Activated B cell treated with CpG ODN at 0.5 μM for 24 hours (primary cell): ENCODE measurements around the gene ACADS. TPM values are rescaled to one million over a fixed set of nuclear protein-coding genes. Genes with fewer than 3 reads are reported as not detected.

Experiments used
- ATAC-seq: fragments of 200-7000 bp; cut with Tn5 transposase; one replicate; pipeline ENCODE4 v1.10.0; 2021; ENCODE audit warnings: low read depth, mild to moderate bottlenecking, moderate library complexity
- CTCF ChIA-PET: fragments of 350-600 bp; sonication (Branson Sonifier 250); formaldehyde crosslinking; loops from one replicate; lab custom pipeline; 2021; ENCODE audit warnings: antibody characterized with exemption; lab: Charles Lee
- POLR2A ChIA-PET: fragments of 350-600 bp; sonication (Branson Sonifier 250); formaldehyde crosslinking; loops from one replicate; lab custom pipeline; 2021; ENCODE audit warnings: antibody characterized with exemption; lab: Charles Lee
- DNase-seq: peaks from one replicate; pipeline ENCODE4 v3.0.0; 2022
- H3K27ac Mint-ChIP-seq: one replicate; pipeline ENCODE4 v1.8.0; 2020; ENCODE audit warnings: mixed read lengths
- H3K27me3 Mint-ChIP-seq: one replicate; pipeline ENCODE4 v1.8.0; 2021; ENCODE audit warnings: mixed read lengths
- H3K36me3 Mint-ChIP-seq: one replicate; pipeline ENCODE4 v1.8.0; 2021; ENCODE audit warnings: low read depth, mixed read lengths
- H3K4me1 Mint-ChIP-seq: one replicate; pipeline ENCODE4 v1.8.0; 2021; ENCODE audit warnings: mixed read lengths
- H3K4me3 Mint-ChIP-seq: one replicate; pipeline ENCODE4 v1.8.0; 2020; ENCODE audit warnings: mild to moderate bottlenecking, mixed read lengths
- H3K9me3 Mint-ChIP-seq: one replicate; pipeline ENCODE4 v1.8.0; 2020; ENCODE audit warnings: mixed read lengths
- intact Hi-C: fragments of 100-400 bp; cut with micrococcal nuclease; formaldehyde crosslinking; loops from one replicate; pipeline ENCODE4 v1.15.1; 2024
- total RNA-seq: library from RNA; stranded (reverse); gene quantifications from 2 replicates; pipeline ENCODE4 v1.2.3, GENCODE V29; 2022
- TF ChIP-seq, protein P1 (sequence below): fragments of 200-600 bp; IDR thresholded peaks from one replicate; pipeline ENCODE4 v1.8.0; 2022; ENCODE audit warnings: antibody characterized with exemption, mild to moderate bottlenecking

The ACADS gene
- total RNA-seq, 1 donor from 2014 or later = 11.1 TPM

DNA sequence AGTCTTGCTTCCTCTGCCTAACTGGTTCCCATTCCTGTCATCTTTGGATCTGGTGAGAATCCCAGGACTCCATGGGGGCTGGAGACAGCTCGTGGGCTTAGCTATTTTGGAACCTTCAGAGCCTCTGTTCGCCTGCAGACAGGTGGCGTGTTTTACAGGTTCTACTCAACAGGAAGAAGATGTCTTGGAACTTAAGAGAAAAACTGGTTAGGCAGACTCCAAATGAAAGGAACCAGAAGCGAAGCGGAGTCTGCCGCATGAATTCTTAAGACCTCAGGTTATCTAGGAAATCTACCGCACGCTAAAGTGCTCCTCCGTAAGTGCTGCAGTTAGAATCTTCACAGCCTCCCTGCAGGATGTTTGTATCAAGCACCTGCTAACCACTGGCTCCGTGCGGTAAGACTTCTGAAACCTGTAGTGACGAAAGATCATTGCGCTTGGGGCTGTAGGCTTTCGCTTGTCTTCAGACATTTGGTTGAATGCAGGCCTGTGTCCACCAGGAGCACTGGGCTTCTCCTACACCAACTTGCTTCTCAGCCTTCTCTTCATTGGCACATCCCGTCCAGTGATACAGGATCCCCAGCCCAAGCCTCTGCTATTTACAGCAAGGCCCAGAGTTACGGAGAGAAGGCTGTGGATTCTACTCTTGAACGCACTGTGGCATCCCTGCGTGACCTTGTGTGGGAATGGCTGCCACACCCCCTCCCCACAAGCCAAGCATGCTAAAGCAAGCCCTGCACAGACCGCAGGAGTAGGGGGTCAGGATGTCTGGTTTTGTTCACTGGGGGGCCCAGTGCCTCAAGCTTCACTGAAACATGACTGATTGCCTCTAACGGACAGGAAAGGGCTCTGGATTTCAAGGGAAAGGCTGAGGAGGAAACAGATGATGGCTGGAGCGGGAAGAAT is 35.0 kb downstream of the ACADS start:
- intact Hi-C loops = no loop called here
- Mint-ChIP-seq H3K27me3 (no peaks in the 10 kb centered on the region), H3K4me1 (no peaks in the 10 kb centered on the region), H3K27ac (no peak overlapping the region), H3K4me3 (no peak overlapping the region), H3K9me3 (peaks cover under 1% of the 10 kb centered on the region), H3K36me3 (peaks cover 50% of the 10 kb centered on the region)
- ATAC-seq (no peak), DNase-seq (no peak)
- ChIA-PET POLR2A (no interaction called here), CTCF (no interaction called here)
- TF ChIP-seq, protein P1, sequence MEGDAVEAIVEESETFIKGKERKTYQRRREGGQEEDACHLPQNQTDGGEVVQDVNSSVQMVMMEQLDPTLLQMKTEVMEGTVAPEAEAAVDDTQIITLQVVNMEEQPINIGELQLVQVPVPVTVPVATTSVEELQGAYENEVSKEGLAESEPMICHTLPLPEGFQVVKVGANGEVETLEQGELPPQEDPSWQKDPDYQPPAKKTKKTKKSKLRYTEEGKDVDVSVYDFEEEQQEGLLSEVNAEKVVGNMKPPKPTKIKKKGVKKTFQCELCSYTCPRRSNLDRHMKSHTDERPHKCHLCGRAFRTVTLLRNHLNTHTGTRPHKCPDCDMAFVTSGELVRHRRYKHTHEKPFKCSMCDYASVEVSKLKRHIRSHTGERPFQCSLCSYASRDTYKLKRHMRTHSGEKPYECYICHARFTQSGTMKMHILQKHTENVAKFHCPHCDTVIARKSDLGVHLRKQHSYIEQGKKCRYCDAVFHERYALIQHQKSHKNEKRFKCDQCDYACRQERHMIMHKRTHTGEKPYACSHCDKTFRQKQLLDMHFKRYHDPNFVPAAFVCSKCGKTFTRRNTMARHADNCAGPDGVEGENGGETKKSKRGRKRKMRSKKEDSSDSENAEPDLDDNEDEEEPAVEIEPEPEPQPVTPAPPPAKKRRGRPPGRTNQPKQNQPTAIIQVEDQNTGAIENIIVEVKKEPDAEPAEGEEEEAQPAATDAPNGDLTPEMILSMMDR = no peak

DNA sequence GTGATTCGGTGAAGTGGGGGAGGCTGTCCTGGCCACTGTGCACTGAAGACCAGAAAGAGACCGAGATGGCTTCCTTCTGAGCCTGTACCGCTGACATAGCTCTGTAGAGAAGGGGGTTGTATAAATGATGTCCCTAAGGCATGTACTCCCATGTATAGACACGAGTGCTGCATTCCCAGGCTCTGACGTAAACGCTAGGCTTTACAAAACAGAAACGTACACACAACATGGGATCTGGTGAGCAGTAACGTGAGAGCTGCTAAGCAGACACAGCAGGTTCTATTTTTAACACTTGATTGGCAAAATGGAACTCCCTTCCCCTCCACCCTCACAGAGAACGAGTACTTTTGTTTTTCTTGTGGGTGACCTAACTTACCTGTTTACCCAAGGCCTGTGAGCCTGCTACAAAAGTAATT is 35.9 kb downstream of the ACADS start:
- no peaks in the 10 kb centered on the region for H3K27me3 Mint-ChIP-seq
- peaks cover 60% of the 10 kb centered on the region for H3K36me3 Mint-ChIP-seq
- ATAC-seq (no peak), DNase-seq (no peak)
- TF ChIP-seq, protein P1 = no peak
- no peak overlapping the region for H3K4me3 Mint-ChIP-seq
- CTCF ChIA-PET = no interaction called here
- intact Hi-C loops = no loop called here
- no peak overlapping the region for H3K27ac Mint-ChIP-seq
- POLR2A ChIA-PET = no interaction called here
- peaks cover 2% of the 10 kb centered on the region for H3K4me1 Mint-ChIP-seq
- H3K9me3 Mint-ChIP-seq = no peaks in the 10 kb centered on the region

DNA sequence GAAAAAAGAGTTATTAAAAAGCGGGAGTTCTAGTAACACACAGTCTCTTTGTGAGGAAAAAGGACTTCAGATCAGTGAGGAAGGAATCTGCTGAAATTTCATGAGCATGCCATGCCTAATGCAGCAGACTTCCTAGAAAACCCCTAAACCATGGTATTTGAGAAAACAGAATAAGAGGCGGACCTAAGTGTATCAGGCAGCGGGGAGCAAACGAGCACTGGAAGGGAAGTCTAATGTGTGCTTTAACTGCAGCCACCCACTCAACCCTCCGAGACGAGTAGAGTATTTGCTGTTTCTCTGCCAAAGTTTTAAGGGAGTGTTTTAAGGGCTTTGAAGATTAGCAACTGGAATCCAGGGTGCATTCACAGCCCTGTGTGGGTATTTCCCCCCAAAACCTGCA is 36.5 kb downstream of the ACADS start:
- ChIA-PET CTCF (no interaction called here), POLR2A (no interaction called here)
- Mint-ChIP-seq H3K27ac (no peak overlapping the region), H3K27me3 (no peaks in the 10 kb centered on the region), H3K36me3 (peaks cover 65% of the 10 kb centered on the region), H3K4me3 (no peak overlapping the region), H3K4me1 (peaks cover 2% of the 10 kb centered on the region), H3K9me3 (no peaks in the 10 kb centered on the region)
- intact Hi-C loops = no loop called here
- ATAC-seq = no peak
- no peak for DNase-seq
- TF ChIP-seq, protein P1 = no peak

DNA sequence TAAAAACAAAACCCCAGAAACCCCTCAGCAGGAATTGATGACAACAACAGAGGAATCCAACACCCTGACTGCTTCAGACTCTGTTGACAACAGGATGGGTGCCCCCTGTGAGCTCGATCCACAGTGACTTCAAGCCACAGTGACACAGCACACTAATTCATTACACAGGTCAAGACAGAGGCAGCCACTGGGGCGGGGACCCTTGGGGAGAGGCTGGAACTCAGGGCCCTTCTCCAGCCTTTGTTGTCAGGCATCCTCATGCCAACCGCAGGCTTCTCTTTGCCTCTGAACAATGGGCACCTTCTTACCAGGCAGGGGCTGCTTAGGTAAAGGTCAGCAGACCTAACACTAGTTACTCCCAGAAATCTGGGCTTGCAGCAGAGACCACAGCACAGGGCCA is 37.6 kb downstream of the ACADS start:
- no peaks in the 10 kb centered on the region for H3K9me3 Mint-ChIP-seq

DNA sequence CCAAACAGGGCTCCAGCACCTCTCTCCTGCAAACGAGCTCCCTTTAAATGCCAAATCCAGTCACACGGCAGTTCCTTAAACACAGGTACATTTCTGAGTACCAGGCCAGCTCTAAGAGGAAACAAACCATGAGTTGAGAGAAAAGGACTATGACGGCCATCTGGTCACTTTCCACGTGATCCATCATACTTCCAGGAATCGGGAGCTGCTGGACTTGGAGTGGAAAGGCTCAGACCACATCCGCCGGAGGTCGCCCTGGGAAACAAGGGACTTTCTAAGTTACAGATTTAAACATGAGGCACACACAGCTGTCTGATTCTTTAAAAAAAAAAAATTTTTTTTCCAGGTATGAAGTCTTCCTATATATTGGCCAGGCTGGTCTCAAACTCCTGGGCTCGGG is 39.2 kb downstream of the ACADS start:
- H3K4me1 Mint-ChIP-seq = peaks cover 15% of the 10 kb centered on the region
- TF ChIP-seq, protein P1 = no peak
- DNase-seq = no peak
- peaks cover 90% of the 10 kb centered on the region for H3K36me3 Mint-ChIP-seq
- ATAC-seq = no peak
- intact Hi-C loops = no loop called here
- no peak overlapping the region for H3K4me3 Mint-ChIP-seq
- POLR2A ChIA-PET = interaction anchor here (0.7 kb wide), 1 partner anchor 36 kb away, joined by 3 read pairs; no protein-coding TSS in a partner anchor
- H3K9me3 Mint-ChIP-seq = no peaks in the 10 kb centered on the region
- no peak overlapping the region for H3K27ac Mint-ChIP-seq
- CTCF ChIA-PET = no interaction called here
- H3K27me3 Mint-ChIP-seq = no peaks in the 10 kb centered on the region

More for the DNA sequence above, 37.6 kb downstream of the ACADS start:
- CTCF ChIA-PET = no interaction called here
- DNase-seq (no peak), ATAC-seq (no peak)
- Mint-ChIP-seq H3K27ac (no peak overlapping the region), H3K4me3 (no peak overlapping the region), H3K4me1 (peaks cover 10% of the 10 kb centered on the region), H3K36me3 (peaks cover 76% of the 10 kb centered on the region), H3K27me3 (no peaks in the 10 kb centered on the region)
- TF ChIP-seq, protein P1 = no peak
- POLR2A ChIA-PET = no interaction called here
- intact Hi-C loops = no loop called here
